Thyroid gland (tissue), 4 donors: Measurements from ENCODE around the gene ARIH2. TPM values are rescaled to one million over a fixed set of nuclear protein-coding genes. Genes with fewer than 3 reads are reported as not detected.

Source experiments
- DNase-seq, 2 donors: peaks; one replicate each; pipeline ENCODE4 v3.0.0-alpha.2; 2019
- H3K27ac ChIP-seq, 3 donors: fragments of 200-600 bp; sonication (generic); 1 replicate in 2 of 3; 2 replicates in 1 of 3; pipeline ENCODE4 v1.5.1; 2016 to 2019; ENCODE audit warnings: mild to moderate bottlenecking in 1 of 3, moderate library complexity in 1 of 3
- H3K27me3 ChIP-seq: fragments of 200-600 bp; sonication (generic); one replicate; pipeline ENCODE4 v1.5.1; 2019
- H3K36me3 ChIP-seq, 2 donors: fragments of 200-600 bp; sonication (generic); one replicate each; pipeline ENCODE4 v1.5.1; 2016 to 2019
- H3K4me1 ChIP-seq, 2 donors: fragments of 200-600 bp; sonication (generic); one replicate each; pipeline ENCODE4 v1.5.1; 2017 to 2019
- H3K4me3 ChIP-seq, 3 donors: fragments of 200-600 bp; sonication (generic); replicated peaks in 1 of 3; 1 replicate in 2 of 3; 2 replicates in 1 of 3; pipeline ENCODE4 v1.5.1; 2016; ENCODE audit warnings: mild to moderate bottlenecking in 1 of 3
- H3K9me3 ChIP-seq: fragments of 200-600 bp; sonication (generic); one replicate; pipeline ENCODE4 v1.5.1; 2017
- POLR2A ChIP-seq, 2 donors: fragments of 450-650 bp; IDR thresholded peaks; one replicate each; pipeline ENCODE4 v1.6.1; 2017; ENCODE audit warnings: antibody characterized with exemption in 2 of 2, mild to moderate bottlenecking in 2 of 2, moderate library complexity in 1 of 2
- WGBS, 2 donors: methylation state at CpG; one replicate each; pipeline ENCODE4 v1.1.5; 2017; 5-methylcytosine and 5-hydroxymethylcytosine counted together
- intact Hi-C: fragments of 100-400 bp; cut with DNase I; formaldehyde crosslinking; loops from one replicate; pipeline ENCODE4 v1.15.1; 2023
- total RNA-seq, 4 donors: library from RNA; depleted of rRNA; stranded (reverse); fragments of >200 nt; gene quantifications; one replicate each; pipeline ENCODE4 v1.2.3, GENCODE V29; 2016
- TF ChIP-seq, protein P1 (sequence below), 6 experiments: fragments of 200-600 bp in 3 of 6; fragments of 450-650 bp in 3 of 6; sonication (generic) in 3 of 6; IDR thresholded peaks; one replicate each; pipeline ENCODE4 v1.5.1; 2016 to 2019; ENCODE audit warnings: antibody characterized with exemption in 6 of 6, mild to moderate bottlenecking in 2 of 6, inconsistent platforms in 1 of 6, moderate library complexity in 1 of 6

Gene ARIH2
- total RNA-seq, 4 donors from 2014 or later: 108 to 136 (median 117) TPM

DNA sequence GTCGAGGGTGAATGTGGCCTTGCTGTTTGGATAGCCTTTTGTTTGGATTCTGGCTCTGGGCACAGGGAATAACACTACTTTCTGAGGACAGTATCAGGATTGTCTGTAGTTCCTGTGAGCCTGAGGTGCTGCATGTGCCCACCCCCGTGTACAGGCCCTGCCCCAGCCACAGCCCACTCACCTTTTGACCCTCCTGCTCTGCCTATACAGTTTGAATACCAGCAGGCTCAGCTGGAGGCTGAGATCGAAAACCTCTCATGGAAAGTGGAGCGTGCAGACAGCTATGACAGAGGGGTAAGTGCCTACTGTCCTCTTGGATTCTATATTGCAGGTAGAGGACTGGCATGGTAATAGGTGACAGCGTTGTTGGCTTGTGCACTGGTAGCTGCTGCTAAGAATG, 64.0 kb downstream of the ARIH2 start:
- intact Hi-C loops: no loop called here
- H3K9me3 ChIP-seq: no peaks in the 10 kb centered on the region
- H3K4me1 ChIP-seq: no peaks in the 10 kb centered on the region
- TF ChIP-seq, protein P1, sequence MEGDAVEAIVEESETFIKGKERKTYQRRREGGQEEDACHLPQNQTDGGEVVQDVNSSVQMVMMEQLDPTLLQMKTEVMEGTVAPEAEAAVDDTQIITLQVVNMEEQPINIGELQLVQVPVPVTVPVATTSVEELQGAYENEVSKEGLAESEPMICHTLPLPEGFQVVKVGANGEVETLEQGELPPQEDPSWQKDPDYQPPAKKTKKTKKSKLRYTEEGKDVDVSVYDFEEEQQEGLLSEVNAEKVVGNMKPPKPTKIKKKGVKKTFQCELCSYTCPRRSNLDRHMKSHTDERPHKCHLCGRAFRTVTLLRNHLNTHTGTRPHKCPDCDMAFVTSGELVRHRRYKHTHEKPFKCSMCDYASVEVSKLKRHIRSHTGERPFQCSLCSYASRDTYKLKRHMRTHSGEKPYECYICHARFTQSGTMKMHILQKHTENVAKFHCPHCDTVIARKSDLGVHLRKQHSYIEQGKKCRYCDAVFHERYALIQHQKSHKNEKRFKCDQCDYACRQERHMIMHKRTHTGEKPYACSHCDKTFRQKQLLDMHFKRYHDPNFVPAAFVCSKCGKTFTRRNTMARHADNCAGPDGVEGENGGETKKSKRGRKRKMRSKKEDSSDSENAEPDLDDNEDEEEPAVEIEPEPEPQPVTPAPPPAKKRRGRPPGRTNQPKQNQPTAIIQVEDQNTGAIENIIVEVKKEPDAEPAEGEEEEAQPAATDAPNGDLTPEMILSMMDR (IDR thresholded peaks at IDR 0.05): no peak
- no peak for TF ChIP-seq POLR2A (IDR thresholded peaks at IDR 0.05)
- H3K4me3 ChIP-seq: no peak overlapping the region
- DNase-seq: no peak
- 78 to 87% methylated on average over 5 of the region's 5 CpGs for WGBS, 2 donors
- no peak overlapping the region for H3K27ac ChIP-seq
- peaks cover 33 to 59% of the 10 kb centered on the region in 2 donors for H3K36me3 ChIP-seq
- no peaks in the 10 kb centered on the region for H3K27me3 ChIP-seq

DNA sequence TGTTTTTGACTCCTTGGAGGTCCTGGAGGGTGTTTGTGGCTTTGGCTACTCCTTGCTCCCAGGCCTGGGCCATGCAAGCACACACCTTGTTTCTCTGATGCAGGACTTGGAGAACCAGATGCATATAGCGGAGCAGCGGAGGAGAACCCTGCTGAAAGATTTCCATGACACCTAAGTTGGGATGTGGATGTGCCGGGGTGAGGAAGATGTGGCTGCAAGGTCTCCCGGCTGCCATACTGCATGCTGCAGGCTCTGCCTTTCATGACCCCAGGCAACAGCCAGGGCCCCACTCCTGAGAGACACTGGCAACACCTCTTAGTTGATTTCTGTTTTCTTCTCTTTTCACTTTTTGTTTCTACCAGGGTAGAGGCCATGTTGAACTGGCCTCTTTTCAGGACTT, 64.5 kb downstream of the ARIH2 start:
- TF ChIP-seq, protein P1 (IDR thresholded peaks at IDR 0.05): no peak
- no peak for TF ChIP-seq POLR2A (IDR thresholded peaks at IDR 0.05)
- Histone ChIP-seq H3K9me3 (no peaks in the 10 kb centered on the region), H3K36me3 (peaks cover 29 to 55% of the 10 kb centered on the region in 2 donors), H3K27me3 (no peaks in the 10 kb centered on the region), H3K27ac (no peak overlapping the region), H3K4me1 (no peaks in the 10 kb centered on the region), H3K4me3 (no peak overlapping the region)
- intact Hi-C loops: no loop called here
- 94% methylated on average over 3 to 4 of the region's 4 CpGs for WGBS, 2 donors
- DNase-seq: no peak

DNA sequence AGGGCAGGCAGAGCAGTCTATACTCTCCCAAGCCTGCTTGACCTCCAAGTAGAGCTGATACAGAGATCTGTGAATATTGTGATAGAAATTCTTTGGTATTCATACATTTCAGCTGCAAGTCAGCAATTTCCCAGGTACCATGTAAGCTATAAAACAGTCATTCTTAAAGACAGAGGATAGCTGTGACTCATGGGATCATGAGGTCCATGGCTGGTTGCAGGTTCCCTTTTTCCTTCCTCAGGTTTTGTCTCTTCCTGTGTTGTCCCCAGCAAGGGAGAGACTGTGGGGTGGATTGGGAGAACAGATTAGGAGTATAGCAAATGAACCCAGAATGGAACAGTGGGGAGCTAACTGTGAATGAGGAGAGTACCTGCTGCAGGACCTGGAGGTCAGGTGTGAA, 66.0 kb downstream of the ARIH2 start:
- DNase-seq: no peak
- no peak overlapping the region for H3K4me3 ChIP-seq
- no peak overlapping the region for H3K27ac ChIP-seq
- no peaks in the 10 kb centered on the region for H3K9me3 ChIP-seq
- H3K4me1 ChIP-seq: peaks cover 6 to 8% of the 10 kb centered on the region in 2 donors
- intact Hi-C loops: no loop called here
- no peak for TF ChIP-seq POLR2A (IDR thresholded peaks at IDR 0.05)
- TF ChIP-seq, protein P1 (IDR thresholded peaks at IDR 0.05): no peak
- no peaks in the 10 kb centered on the region for H3K27me3 ChIP-seq
- peaks cover 25 to 47% of the 10 kb centered on the region in 2 donors for H3K36me3 ChIP-seq

DNA sequence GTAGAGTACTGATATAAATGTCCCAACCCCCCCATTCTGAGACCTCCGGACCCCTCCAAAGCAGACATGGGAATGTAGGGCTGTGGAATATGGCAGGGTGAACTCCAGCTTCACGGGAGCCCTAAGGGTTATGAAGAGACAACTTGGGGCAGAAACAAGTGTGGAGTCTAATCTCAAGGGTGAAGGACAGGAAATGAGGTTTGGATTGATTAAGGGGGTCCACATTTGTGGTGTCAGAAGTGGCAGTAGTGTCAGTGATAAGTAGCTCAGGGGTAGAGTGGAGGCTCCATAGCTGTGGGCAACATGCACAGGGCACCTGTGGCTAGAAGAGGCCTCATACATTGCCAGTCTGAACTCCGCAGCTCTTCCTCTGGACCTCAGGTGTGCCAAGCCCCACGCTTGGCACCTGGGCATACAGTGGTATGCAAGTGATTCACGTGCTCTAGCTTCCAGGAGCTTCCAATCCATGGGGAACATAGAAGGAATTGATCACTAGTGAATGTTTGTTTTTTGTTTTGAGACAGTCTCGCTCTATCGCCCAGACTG, 67.3 kb downstream of the ARIH2 start:
- Histone ChIP-seq H3K4me3 (no peak overlapping the region), H3K36me3 (peaks cover 14 to 34% of the 10 kb centered on the region in 2 donors), H3K27ac (no peak overlapping the region), H3K4me1 (peaks cover 7 to 8% of the 10 kb centered on the region in 2 donors), H3K9me3 (no peaks in the 10 kb centered on the region), H3K27me3 (no peaks in the 10 kb centered on the region)
- WGBS, 2 donors: 94 to 99% methylated on average over 7 of the region's 7 CpGs
- intact Hi-C loops: no loop called here
- no peak for TF ChIP-seq POLR2A (IDR thresholded peaks at IDR 0.05)
- TF ChIP-seq, protein P1 (IDR thresholded peaks at IDR 0.05): no peak
- no peak for DNase-seq

DNA sequence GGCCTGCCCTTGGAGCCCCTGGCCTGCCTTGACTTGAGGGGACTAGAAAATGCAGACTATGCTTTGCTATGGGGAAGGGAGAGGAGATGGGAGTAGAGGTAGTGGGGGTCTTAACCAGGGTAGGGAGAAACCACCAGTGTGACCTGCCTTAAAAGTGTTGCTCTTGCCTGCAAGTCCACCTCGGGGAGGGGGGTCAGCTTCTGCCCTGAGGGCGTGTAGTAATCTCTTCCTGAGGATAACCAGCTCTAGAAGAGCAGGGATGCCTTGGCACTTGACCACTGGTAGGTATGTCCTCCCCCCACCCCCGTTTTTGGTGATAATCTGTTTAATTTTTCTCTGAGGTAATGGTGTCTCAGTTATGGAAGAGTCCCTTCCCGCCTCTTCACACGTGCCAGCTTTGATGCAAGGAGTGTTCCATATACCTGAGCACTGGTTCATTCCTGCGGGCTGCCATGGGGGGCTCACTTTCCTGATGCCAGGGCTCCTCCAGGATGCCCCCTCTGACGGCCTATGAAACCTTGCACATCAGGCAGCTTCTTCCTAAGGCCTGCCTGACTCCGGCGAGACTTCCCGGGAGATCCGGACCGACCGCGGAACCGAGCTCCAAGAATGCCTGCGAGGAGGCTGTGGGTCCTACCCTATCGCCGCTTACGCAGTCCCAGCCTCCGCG, 70.6 kb downstream of the ARIH2 start:
- H3K36me3 ChIP-seq: peaks cover 1 to 7% of the 10 kb centered on the region in 2 donors
- H3K4me1 ChIP-seq: peaks cover 16 to 18% of the 10 kb centered on the region in 2 donors
- intact Hi-C loops: no loop called here
- no peak for TF ChIP-seq POLR2A (IDR thresholded peaks at IDR 0.05)
- TF ChIP-seq, protein P1 (IDR thresholded peaks at IDR 0.05): no peak
- no peaks in the 10 kb centered on the region for H3K9me3 ChIP-seq
- DNase-seq: no peak
- 8 to 15% methylated on average over 13 to 18 of the region's 21 CpGs for WGBS, 2 donors
- H3K4me3 ChIP-seq: peak overlapping the region; percentile 0 to 80 (median 64)
- peak overlapping the region; percentile 81 to 83 (median 82) for H3K27ac ChIP-seq
- no peaks in the 10 kb centered on the region for H3K27me3 ChIP-seq
